DMS79 treated with DMSO at 0.1 percent for 48 hours (cell line): ENCODE results near the gene RACGAP1.
A peak's percentile ranks its signal among the peaks of the same experiment; 100 is the strongest.

Source experiments
- DNase-seq: peaks from one replicate; lab custom pipeline; 2025; lab: John Stamatoyannopoulos, UW

The RACGAP1 gene

GRCh38 chr12:50056639-50056976 is 31.3 kb upstream of the RACGAP1 start:
- no peak for DNase-seq

GRCh38 chr12:50055831-50056638 is 30.7 kb upstream of the RACGAP1 start:
- DNase-seq: peak; percentile 47

- no peak for DNase-seq
Measured at GRCh38 chr12:50053583-50053982, 28.3 kb upstream of the RACGAP1 start.

GRCh38 chr12:50052964-50053363 is 27.7 kb upstream of the RACGAP1 start:
- DNase-seq: no peak

GRCh38 chr12:50052544-50052943 is 27.2 kb upstream of the RACGAP1 start:
- DNase-seq: no peak

GRCh38 chr12:50051101-50051806 is 26.0 kb upstream of the RACGAP1 start:
- no peak for DNase-seq

GRCh38 chr12:50050410-50051098 is 25.3 kb upstream of the RACGAP1 start:
- no peak for DNase-seq

GRCh38 chr12:50050119-50050385 is 24.8 kb upstream of the RACGAP1 start:
- DNase-seq: no peak

GRCh38 chr12:50049254-50050118 is 24.2 kb upstream of the RACGAP1 start:
- DNase-seq: no peak

- DNase-seq: no peak
Measured at GRCh38 chr12:50047693-50048250, 22.5 kb upstream of the RACGAP1 start.

- DNase-seq: no peak
Measured at GRCh38 chr12:50043854-50044253, 18.6 kb upstream of the RACGAP1 start.

- no peak for DNase-seq
Measured at GRCh38 chr12:50043308-50043707, 18.0 kb upstream of the RACGAP1 start.

GRCh38 chr12:50042693-50043092 is 17.4 kb upstream of the RACGAP1 start:
- no peak for DNase-seq

GRCh38 chr12:50041962-50042361 is 16.7 kb upstream of the RACGAP1 start:
- no peak for DNase-seq

- no peak for DNase-seq
Measured at GRCh38 chr12:50041062-50041860, 16.0 kb upstream of the RACGAP1 start.

- DNase-seq: no peak
Measured at GRCh38 chr12:50040657-50041056, 15.4 kb upstream of the RACGAP1 start.

- DNase-seq: no peak
Measured at GRCh38 chr12:50039151-50039835, 14.0 kb upstream of the RACGAP1 start.

GRCh38 chr12:50038336-50038735 is 13.0 kb upstream of the RACGAP1 start:
- no peak for DNase-seq

GRCh38 chr12:50032854-50033581 is 7.7 kb upstream of the RACGAP1 start:
- DNase-seq: no peak

GRCh38 chr12:50032515-50032853 is 7.2 kb upstream of the RACGAP1 start:
- no peak for DNase-seq
